ENCODE data around the gene PITPNM2.

DNA sequence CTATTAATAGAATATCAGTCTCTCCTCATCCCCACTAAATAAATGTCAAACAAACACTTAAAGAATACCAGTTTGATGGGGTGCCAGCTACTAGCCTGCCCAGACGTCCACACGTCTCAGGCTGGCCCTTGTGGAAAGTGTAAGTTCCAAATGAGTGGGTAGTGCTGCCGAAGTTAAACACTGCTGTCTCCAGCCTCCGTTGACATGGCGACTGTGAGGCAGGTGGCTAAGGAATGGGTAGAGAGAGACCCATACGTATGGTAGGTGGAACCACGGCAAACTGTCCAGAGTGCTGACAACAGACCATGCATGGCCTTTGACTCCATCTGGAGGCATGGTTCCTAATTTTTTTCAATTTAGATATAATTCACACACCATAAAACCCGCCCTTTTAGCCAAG is 37.9 kb downstream of the PITPNM2 start:
- TF ChIP-seq CTCF (IDR thresholded peaks at IDR 0.05) (no peak), POLR2A (IDR thresholded peaks at IDR 0.05) (no peak)
